Naive thymus-derived CD4-positive, alpha-beta T cell (primary cell): Measurements from ENCODE around the gene MAL. TPM values are rescaled to one million over a fixed set of nuclear protein-coding genes. Genes with fewer than 3 reads are reported as not detected.
A peak's percentile ranks its signal among the peaks of the same experiment; 100 is the strongest.

ENCODE experiments used
- ATAC-seq: fragments of 150-1000 bp; cut with Tn5 transposase; 2 replicates; pipeline ENCODE4 v1.10.0; 2021; ENCODE audit warnings: mild to moderate bottlenecking, moderate library complexity
- CTCF ChIA-PET: fragments of 350-600 bp; sonication (Branson Sonifier 250); formaldehyde crosslinking; loops from one replicate; lab custom pipeline; 2021; ENCODE audit warnings: antibody characterized with exemption; lab: Charles Lee
- POLR2A ChIA-PET: fragments of 350-600 bp; sonication (Branson Sonifier 250); formaldehyde crosslinking; loops from one replicate; lab custom pipeline; 2021; ENCODE audit warnings: antibody characterized with exemption, inconsistent platforms; lab: Charles Lee
- DNase-seq, 9 donors: peaks; one replicate each; pipeline versions ENCODE4 v3.0.0 to v3.0.0-alpha.2; 2020 to 2022; ENCODE audit warnings: mixed read lengths in 1 of 9
- H3K27ac ChIP-seq: one replicate; pipeline ENCODE4 v1.7.0; 2013; ENCODE audit warnings: mild to moderate bottlenecking, low read depth, low read length, moderate library complexity
- H3K27me3 ChIP-seq, 2 donors: one replicate each; pipeline ENCODE4 v1.7.0; 2013; ENCODE audit warnings: low read length in 2 of 2, mild to moderate bottlenecking in 2 of 2, moderate library complexity in 2 of 2; ENCODE audit not compliant: control insufficient read depth in 2 of 2, insufficient read depth in 2 of 2
- H3K36me3 ChIP-seq, 3 experiments: 1 replicate in 2 of 3; 2 replicates in 1 of 3; pipeline ENCODE4 v1.7.0; 2013; ENCODE audit warnings: low read length in 3 of 3, mild to moderate bottlenecking in 3 of 3, moderate library complexity in 1 of 3; ENCODE audit not compliant: insufficient read depth in 3 of 3, control insufficient read depth in 2 of 3
- H3K4me1 ChIP-seq, 2 donors: one replicate each; pipeline ENCODE4 v1.7.0; 2013; ENCODE audit warnings: low read length in 2 of 2, mild to moderate bottlenecking in 2 of 2, moderate library complexity in 1 of 2; ENCODE audit not compliant: control insufficient read depth in 2 of 2, insufficient read depth in 2 of 2
- H3K4me3 ChIP-seq: 2 replicates; pipeline ENCODE4 v1.7.0; 2013; ENCODE audit warnings: mild to moderate bottlenecking, low read length
- H3K9me3 ChIP-seq, 3 experiments: 1 replicate in 2 of 3; 2 replicates in 1 of 3; pipeline ENCODE4 v1.7.0; 2013; ENCODE audit warnings: low read length in 3 of 3; ENCODE audit not compliant: control insufficient read depth in 2 of 3
- H3K27ac Mint-ChIP-seq, 9 donors: one replicate each; pipeline ENCODE4 v1.8.0; 2020 to 2022; ENCODE audit warnings: mixed read lengths in 9 of 9, mild to moderate bottlenecking in 8 of 9, moderate library complexity in 5 of 9, inconsistent platforms in 2 of 9
- H3K27me3 Mint-ChIP-seq, 5 donors: one replicate each; pipeline ENCODE4 v1.8.0; 2021 to 2022; ENCODE audit warnings: mixed read lengths in 5 of 5, mild to moderate bottlenecking in 1 of 5
- H3K36me3 Mint-ChIP-seq, 5 donors: one replicate each; pipeline ENCODE4 v1.8.0; 2020 to 2022; ENCODE audit warnings: mixed read lengths in 5 of 5, mild to moderate bottlenecking in 3 of 5, inconsistent platforms in 1 of 5
- H3K4me1 Mint-ChIP-seq, 7 donors: one replicate each; pipeline ENCODE4 v1.8.0; 2020 to 2022; ENCODE audit warnings: mixed read lengths in 7 of 7, mild to moderate bottlenecking in 3 of 7, inconsistent platforms in 1 of 7
- H3K4me3 Mint-ChIP-seq, 10 donors: one replicate each; pipeline ENCODE4 v1.8.0; 2020 to 2022; ENCODE audit warnings: mild to moderate bottlenecking in 10 of 10, mixed read lengths in 10 of 10, moderate library complexity in 6 of 10, inconsistent platforms in 2 of 10
- H3K9me3 Mint-ChIP-seq, 11 donors: one replicate each; pipeline ENCODE4 v1.8.0; 2020 to 2022; ENCODE audit warnings: mixed read lengths in 11 of 11, mild to moderate bottlenecking in 4 of 11, inconsistent platforms in 1 of 11, moderate library complexity in 1 of 11
- intact Hi-C, 2 donors: fragments of 100-400 bp; cut with micrococcal nuclease; formaldehyde crosslinking; loops; one replicate each; pipeline ENCODE4 v1.15.1; 2023
- polyA plus RNA-seq, 2 donors: library from polyadenylated mRNA; unstranded; fragments of 300-500 nt; fragmentation: Illumina TruSeq; gene quantifications; one replicate each; pipeline ENCODE4 v1.2.3, GENCODE V29; 2021
- total RNA-seq, 6 experiments: library from RNA in 5 of 6; stranded (reverse) in 5 of 6; gene quantifications; 1 replicate in 5 of 6; 2 replicates in 1 of 6; pipeline ENCODE4 v1.2.3 and lab custom pipeline; 2021 to 2026

The MAL gene
- total and polyA plus RNA-seq, 7 experiments from 2014 or later: 124 to 575 (median 176) TPM

DNA sequence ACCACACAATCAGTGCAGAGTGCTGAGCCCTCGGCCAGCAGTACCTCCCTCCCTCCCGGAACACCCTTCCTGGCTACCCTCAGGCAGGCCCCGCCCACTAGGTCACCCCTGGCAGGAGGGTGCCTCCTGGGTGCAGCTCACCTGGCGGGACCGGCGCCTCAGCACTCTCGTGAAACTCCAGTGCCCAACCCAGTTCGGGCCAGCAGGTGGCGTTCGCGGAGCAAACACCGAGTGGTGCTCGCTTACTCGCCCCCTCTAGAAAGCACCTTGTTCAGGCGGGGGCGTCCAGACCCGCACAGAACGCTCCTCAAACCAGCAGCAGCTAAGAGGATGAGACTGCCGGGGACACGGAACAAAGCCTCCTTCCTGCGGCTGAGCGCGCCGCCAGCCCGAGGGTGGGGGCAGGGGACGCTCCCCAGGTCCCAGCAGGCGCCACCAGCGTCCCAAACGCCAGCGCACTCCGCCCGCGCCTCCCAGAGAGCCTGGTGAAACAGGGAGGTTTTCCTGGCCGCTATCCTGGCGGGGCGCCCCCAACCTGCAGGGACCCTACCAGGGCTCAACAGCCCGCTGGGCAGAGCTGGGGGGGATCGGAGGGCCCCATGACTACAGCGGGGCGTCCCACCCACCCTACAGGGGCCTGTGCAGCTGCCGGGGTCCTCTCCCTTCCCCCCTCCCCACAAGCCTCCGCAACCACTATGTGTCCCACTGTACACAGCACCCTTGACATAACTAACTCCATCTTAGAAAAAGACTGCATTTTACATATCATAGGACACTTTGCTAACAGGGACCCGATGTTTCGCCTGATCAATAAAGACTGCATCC is 51.4 kb downstream of the MAL start:
- peak overlapping the region; percentile 80 for H3K27ac ChIP-seq
- no peaks in the 10 kb centered on the region for H3K27me3 Mint-ChIP-seq
- peaks cover 0 to 27% (median 0%) of the 10 kb centered on the region in 5 donors for H3K36me3 Mint-ChIP-seq
- peaks cover 28 to 83% (median 77%) of the 10 kb centered on the region in 7 donors for H3K4me1 Mint-ChIP-seq
- H3K27me3 ChIP-seq: no peaks in the 10 kb centered on the region
- H3K36me3 ChIP-seq: no peaks in the 10 kb centered on the region
- intact Hi-C loops: loop anchor here (1.0 to 10.0 kb wide), 9 partner anchors 24 to 268 kb away; partner anchors contain the start of genes ZNF892 (in 2 of the 2) and ZNF2 (in 1 of the 2)
- ATAC-seq: peak; percentile 87
- CTCF ChIA-PET: interaction anchor here (1.0 to 14.9 kb wide), 10 partner anchors 14 to 54 kb away, joined by 3 to 502 read pairs (median 7); partner anchors contain the start of genes MAL and MRPS5
- DNase-seq: peak; percentile 77 to 92 (median 89)
- peak overlapping the region; percentile 90 for H3K4me3 ChIP-seq
- H3K4me3 Mint-ChIP-seq: peak overlapping the region; percentile 85 to 97 (median 93)
- peaks cover 0 to 2% (median 0%) of the 10 kb centered on the region in 11 donors for H3K9me3 Mint-ChIP-seq
- H3K9me3 ChIP-seq: no peaks in the 10 kb centered on the region
- peaks cover 22 to 73% of the 10 kb centered on the region in 2 donors for H3K4me1 ChIP-seq
- H3K27ac Mint-ChIP-seq: peak overlapping the region; percentile 96 to 99 (median 98)
- POLR2A ChIA-PET: interaction anchor here (0.5 to 15.7 kb wide), 11 partner anchors 8 to 130 kb away, joined by 3 to 1031 read pairs (median 9); partner anchors contain the start of genes MAL, MRPS5, ZNF514 and ZNF892

DNA sequence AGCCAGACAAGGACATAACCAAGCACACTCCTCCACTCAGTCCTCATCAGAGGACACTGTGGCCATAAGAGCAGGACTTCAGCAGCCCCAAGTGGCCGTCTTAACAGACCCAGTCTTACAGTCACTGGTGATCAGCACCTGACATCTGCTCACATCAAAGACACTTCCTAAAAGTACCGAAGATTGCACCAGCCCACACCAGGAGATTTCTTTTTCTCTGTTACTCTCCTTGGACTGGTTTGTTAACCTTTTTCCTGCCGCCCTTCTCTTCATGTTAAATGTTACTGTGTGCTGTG is 52.0 kb downstream of the MAL start:
- Mint-ChIP-seq H3K27ac (peak overlapping the region; percentile 88 to 99 (median 96)), H3K4me1 (peaks cover 28 to 78% (median 72%) of the 10 kb centered on the region in 7 donors)

DNA sequence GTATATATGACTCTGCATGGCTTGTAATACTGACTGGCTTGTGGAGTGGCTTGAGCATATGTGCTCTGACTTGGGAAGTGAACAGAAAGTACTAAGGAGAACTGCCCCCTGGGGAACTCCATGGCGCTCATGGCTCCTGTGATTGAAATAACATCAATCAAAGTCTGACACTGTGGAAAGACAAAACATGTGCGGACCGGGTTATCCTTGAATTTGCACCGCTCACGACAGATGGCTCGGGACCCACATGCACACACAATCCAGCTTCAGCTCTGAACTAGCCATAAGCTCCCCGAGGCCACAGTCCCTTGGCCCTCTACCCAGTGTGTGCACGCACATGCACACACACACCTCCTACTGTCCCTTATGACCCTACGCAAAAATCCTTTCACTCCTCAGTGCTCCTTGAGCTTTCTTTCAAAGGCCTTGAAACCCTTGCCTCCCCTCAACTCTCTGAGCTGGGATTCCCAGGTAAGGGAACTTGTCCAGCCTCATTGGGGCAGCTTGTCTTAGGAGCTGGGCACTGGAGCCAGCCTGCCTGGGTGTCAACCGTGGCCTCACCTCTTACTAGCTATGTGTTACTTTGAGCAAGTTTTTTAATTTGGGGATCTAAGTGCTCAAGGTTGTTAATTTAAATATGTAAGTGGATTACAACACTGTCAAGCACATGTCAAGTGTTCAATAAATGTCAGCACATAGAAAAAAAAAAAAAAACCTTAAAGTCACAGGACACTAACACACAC is 52.5 kb downstream of the MAL start:
- POLR2A ChIA-PET: interaction anchor here (0.6 to 15.7 kb wide), 10 partner anchors 10 to 1835 kb away, joined by 3 to 1031 read pairs (median 14); partner anchors contain the start of genes MAL and MRPS5

More for the DNA sequence above, 52.0 kb downstream of the MAL start:
- POLR2A ChIA-PET: interaction anchor here (0.5 to 15.7 kb wide), 7 partner anchors 8 to 49 kb away, joined by 3 to 1031 read pairs (median 22); partner anchors contain the start of genes MAL and MRPS5
- peak overlapping the region; percentile 80 for H3K27ac ChIP-seq
- peak in 1 of 9 donors; percentile 21 for DNase-seq
- peak overlapping the region; percentile 69 to 97 (median 92) for H3K4me3 Mint-ChIP-seq
- CTCF ChIA-PET: interaction anchor here (0.8 to 14.9 kb wide), 7 partner anchors 15 to 54 kb away, joined by 3 to 502 read pairs (median 82); partner anchors contain the start of gene MAL
- peaks cover 0 to 21% (median 0%) of the 10 kb centered on the region in 5 donors for H3K36me3 Mint-ChIP-seq
- no peaks in the 10 kb centered on the region for H3K27me3 Mint-ChIP-seq
- no peaks in the 10 kb centered on the region for H3K9me3 ChIP-seq
- H3K36me3 ChIP-seq: no peaks in the 10 kb centered on the region
- no peaks in the 10 kb centered on the region for H3K27me3 ChIP-seq
- peak overlapping the region; percentile 90 for H3K4me3 ChIP-seq
- ATAC-seq: no peak
- H3K9me3 Mint-ChIP-seq: no peaks in the 10 kb centered on the region
- peaks cover 22 to 70% of the 10 kb centered on the region in 2 donors for H3K4me1 ChIP-seq
- intact Hi-C loops: loop anchor here (5.0 to 10.0 kb wide), 3 partner anchors 35 to 267 kb away; partner anchors contain the start of gene ZNF892 (in 1 of the 2)

DNA sequence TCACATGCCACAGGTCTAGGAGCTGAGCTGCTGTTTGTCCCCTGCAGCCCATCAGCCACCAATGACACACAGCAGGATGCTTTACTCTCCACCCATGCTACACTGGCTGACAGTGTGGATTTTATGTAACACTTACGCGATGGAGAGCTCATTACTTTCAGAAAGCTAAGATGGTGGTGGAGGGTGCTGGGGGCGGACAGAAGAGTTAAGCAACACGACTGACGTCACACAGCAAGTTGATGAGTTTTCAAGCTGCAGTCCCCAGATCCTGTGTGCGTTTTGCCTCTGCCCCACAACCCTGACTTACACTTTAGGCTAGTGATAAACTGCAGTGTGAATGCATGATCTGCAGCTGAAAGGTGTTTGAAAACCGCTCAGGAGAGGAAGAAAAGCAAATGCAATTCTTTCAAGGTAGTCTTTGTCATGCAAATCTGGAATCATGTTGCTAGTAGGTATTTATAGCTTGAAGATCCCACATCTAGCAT is 53.7 kb downstream of the MAL start:
- no peak overlapping the region for H3K27ac ChIP-seq
- peaks cover 0 to 19% (median 0%) of the 10 kb centered on the region in 5 donors for H3K36me3 Mint-ChIP-seq
- no peaks in the 10 kb centered on the region for H3K9me3 ChIP-seq
- ChIA-PET POLR2A (interaction anchor here (0.8 to 15.7 kb wide), 12 partner anchors 11 to 127 kb away, joined by 3 to 1031 read pairs (median 6); partner anchors contain the start of genes MAL and MRPS5), CTCF (interaction anchor here (0.7 to 14.9 kb wide), 19 partner anchors 11 to 93 kb away, joined by 3 to 502 read pairs (median 5); partner anchors contain the start of genes MAL and MRPS5)
- peaks cover 20 to 53% of the 10 kb centered on the region in 2 donors for H3K4me1 ChIP-seq
- no peaks in the 10 kb centered on the region for H3K9me3 Mint-ChIP-seq
- intact Hi-C loops: loop anchor here (1.0 to 10.0 kb wide), 4 partner anchors 37 to 266 kb away; partner anchors contain the start of genes MRPS5 (in 1 of the 2) and ZNF892 (in 1 of the 2)
- DNase-seq (peak in 4 of 9 donors; percentile 40 to 53 (median 44)), ATAC-seq (no peak)
- H3K27ac Mint-ChIP-seq: peak overlapping the region; percentile 88 to 99 (median 96)
- H3K36me3 ChIP-seq: no peaks in the 10 kb centered on the region
- no peaks in the 10 kb centered on the region for H3K27me3 ChIP-seq
- H3K27me3 Mint-ChIP-seq: no peaks in the 10 kb centered on the region
- H3K4me1 Mint-ChIP-seq: peaks cover 28 to 60% (median 54%) of the 10 kb centered on the region in 7 donors
- H3K4me3 Mint-ChIP-seq: peak overlapping the region in 9 of 10 donors; percentile 12 to 96 (median 48)
- no peak overlapping the region for H3K4me3 ChIP-seq

More for the DNA sequence above, 52.5 kb downstream of the MAL start:
- Histone ChIP-seq H3K4me1 (peaks cover 22 to 65% of the 10 kb centered on the region in 2 donors), H3K9me3 (no peaks in the 10 kb centered on the region), H3K36me3 (no peaks in the 10 kb centered on the region), H3K27ac (peak overlapping the region; percentile 80), H3K4me3 (no peak overlapping the region), H3K27me3 (no peaks in the 10 kb centered on the region)
- intact Hi-C loops: loop anchor here (5.0 to 10.0 kb wide), 3 partner anchors 36 to 267 kb away; partner anchors contain the start of gene ZNF892 (in 1 of the 2)
- DNase-seq: peak in 1 of 9 donors; percentile 9
- ATAC-seq: no peak
- H3K4me1 Mint-ChIP-seq: peaks cover 28 to 72% (median 66%) of the 10 kb centered on the region in 7 donors
- no peaks in the 10 kb centered on the region for H3K9me3 Mint-ChIP-seq
- peak overlapping the region; percentile 71 to 97 (median 92) for H3K4me3 Mint-ChIP-seq
- H3K27ac Mint-ChIP-seq: peak overlapping the region; percentile 88 to 99 (median 96)
- H3K27me3 Mint-ChIP-seq: no peaks in the 10 kb centered on the region
- peaks cover 0 to 19% (median 0%) of the 10 kb centered on the region in 5 donors for H3K36me3 Mint-ChIP-seq
- CTCF ChIA-PET: interaction anchor here (0.8 to 14.9 kb wide), 9 partner anchors 10 to 55 kb away, joined by 3 to 502 read pairs (median 28); partner anchors contain the start of gene MAL

DNA sequence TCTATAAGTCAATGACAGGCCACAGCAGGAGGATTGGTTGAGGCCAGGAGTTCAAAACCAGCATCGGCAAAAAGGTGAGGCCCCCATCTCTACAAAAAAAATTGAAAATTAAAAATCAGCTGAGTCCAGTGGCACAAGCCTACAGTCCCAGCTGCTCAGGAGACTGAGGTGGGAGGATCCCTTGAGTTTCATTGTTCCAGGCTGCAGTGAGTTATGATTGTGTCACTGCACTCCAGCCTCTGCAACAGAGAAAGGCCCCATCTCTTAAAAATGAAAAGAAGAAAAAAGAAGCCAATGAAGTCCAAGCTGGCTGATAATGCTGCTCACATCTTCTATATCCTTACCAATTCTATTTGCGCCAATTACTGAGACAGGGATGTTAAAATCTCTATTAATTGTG is 57.0 kb downstream of the MAL start:
- intact Hi-C loops: no loop called here
- ATAC-seq: no peak

More for the DNA sequence above, 57.0 kb downstream of the MAL start:
- Histone ChIP-seq H3K4me3 (no peak overlapping the region), H3K4me1 (peaks cover 0 to 21% of the 10 kb centered on the region in 2 donors), H3K36me3 (peaks cover 0 to 20% (median 9%) of the 10 kb centered on the region in 3 experiments), H3K9me3 (no peaks in the 10 kb centered on the region), H3K27me3 (no peaks in the 10 kb centered on the region), H3K27ac (no peak overlapping the region)
- no peak for DNase-seq
- H3K4me1 Mint-ChIP-seq: peaks cover 12 to 29% (median 27%) of the 10 kb centered on the region in 7 donors
- H3K9me3 Mint-ChIP-seq: no peaks in the 10 kb centered on the region
- ChIA-PET POLR2A (interaction anchor here (0.8 to 15.7 kb wide), 3 partner anchors 29 to 77 kb away, joined by 3 to 1031 read pairs (median 3); partner anchors contain the start of genes MAL and ZNF514), CTCF (interaction anchor here (0.7 to 14.9 kb wide), 4 partner anchors 28 to 59 kb away, joined by 3 to 502 read pairs (median 4); partner anchors contain the start of genes MAL and MRPS5)
- no peaks in the 10 kb centered on the region for H3K27me3 Mint-ChIP-seq
- H3K36me3 Mint-ChIP-seq: peaks cover 7 to 26% (median 10%) of the 10 kb centered on the region in 5 donors
- no peak overlapping the region for H3K4me3 Mint-ChIP-seq
- H3K27ac Mint-ChIP-seq: peak overlapping the region in 4 of 9 donors; percentile 11 to 71 (median 46)
